K562 (cell line): Measurements from ENCODE around the gene SEBOX. TPM values are rescaled to one million over a fixed set of nuclear protein-coding genes. Genes with fewer than 3 reads are reported as not detected.

Source experiments
- CBFA2T3 ChIP-seq: fragments of 450-650 bp; IDR thresholded peaks from 2 replicates; pipeline ENCODE4 v1.6.1; 2017
- E2F3 ChIP-seq: fragments of 250-450 bp; sonication (Bioruptor Pico); IDR thresholded peaks from 2 replicates; pipeline ENCODE4 v1.4.0; 2020; ENCODE audit warnings: mild to moderate bottlenecking
- EGR1 ChIP-seq: fragments of 450-650 bp; conservative IDR thresholded peaks from 2 replicates; pipeline ENCODE4 v1.6.1; 2017; ENCODE audit warnings: mild to moderate bottlenecking
- EHMT2 ChIP-seq: fragments of 450-650 bp; IDR thresholded peaks from 2 replicates; pipeline ENCODE4 v1.6.1; 2018; ENCODE audit warnings: antibody characterized with exemption
- ELF1 ChIP-seq: fragments of 200-800 bp; sonication (Bioruptor generic); IDR thresholded peaks from 2 replicates; pipeline ENCODE4 v1.6.1; 2016; ENCODE audit warnings: missing genetic modification characterization, missing compliant biosample characterization
- EP300 ChIP-seq: IDR thresholded peaks from 2 replicates; pipeline ENCODE4 v1.6.1; 2012; ENCODE audit warnings: low read length, improper control_type of control experiment
- ESRRA ChIP-seq: fragments of 450-650 bp; IDR thresholded peaks from 2 replicates; pipeline ENCODE4 v1.6.1; 2014; ENCODE audit warnings: low read depth, mild to moderate bottlenecking, moderate library complexity, borderline replicate concordance
- MTA3 ChIP-seq: fragments of 450-650 bp; formaldehyde crosslinking; IDR thresholded peaks from 2 replicates; pipeline ENCODE4 v1.6.1; 2017; ENCODE audit warnings: mild to moderate bottlenecking, borderline replicate concordance
- NR2C1 ChIP-seq, 2 experiments: fragments of 450-650 bp; IDR thresholded peaks; 2 replicates each; pipeline ENCODE4 v1.6.1; 2017; ENCODE audit warnings: mild to moderate bottlenecking in 2 of 2, antibody characterized with exemption in 1 of 2, inconsistent platforms in 1 of 2, missing compliant biosample characterization in 1 of 2, missing genetic modification characterization in 1 of 2
- PHF8 ChIP-seq: fragments of 200-600 bp; sonication (generic); IDR thresholded peaks from 2 replicates; pipeline ENCODE4 v1.6.1; 2012; ENCODE audit warnings: mixed run types, mild to moderate bottlenecking, inconsistent platforms, low read length, moderate library complexity, borderline replicate concordance
- SIX5 ChIP-seq, 2 experiments: IDR thresholded peaks; 2 replicates each; pipeline ENCODE4 v1.6.1; 2011; ENCODE audit warnings: low read length in 2 of 2, borderline replicate concordance in 1 of 2, low read depth in 1 of 2, mild to moderate bottlenecking in 1 of 2, moderate library complexity in 1 of 2; ENCODE audit not compliant: insufficient read depth in 1 of 2
- STAT5A ChIP-seq: IDR thresholded peaks from 2 replicates; pipeline ENCODE4 v1.6.1; 2012; ENCODE audit warnings: low read length, inconsistent platforms, borderline replicate concordance
- TEAD2 ChIP-seq: fragments of 450-650 bp; IDR thresholded peaks from 2 replicates; pipeline ENCODE4 v1.6.1; 2016; ENCODE audit warnings: missing genetic modification characterization, control low read depth, missing compliant biosample characterization
- U2AF2 ChIP-seq: fragments of 200-400 bp; formaldehyde crosslinking; optimal IDR thresholded peaks from 2 replicates; pipeline ENCODE3; 2017; ENCODE audit warnings: low read depth, mild to moderate bottlenecking, low read length
- ZBTB17 ChIP-seq: fragments of 450-650 bp; formaldehyde crosslinking; IDR thresholded peaks from 2 replicates; pipeline ENCODE4 v1.4.0; 2020; ENCODE audit warnings: mild to moderate bottlenecking
- polyA plus RNA-seq, 8 experiments: library from polyadenylated mRNA; depleted of rRNA in 4 of 8; stranded (reverse) in 5 of 8; unstranded in 3 of 8; fragments of >200 nt; fragmentation: Nextera tagmentation in 2 of 8; fragmentation: Illumina TruSeq in 1 of 8; extraction: Ambion mirVana in 2 of 8; extraction: Trizol in 1 of 8; gene quantifications; 2 replicates each; pipeline versions ENCODE4 v1.2.1 to v1.2.3, GENCODE V29; 2011 to 2014; ENCODE audit warnings: inconsistent platforms in 1 of 8, missing spikeins in 1 of 8
- total RNA-seq, 7 experiments: library from RNA; depleted of rRNA in 6 of 7; stranded (reverse); fragments of >200 nt in 6 of 7; fragmentation: Illumina TruSeq in 2 of 7; extraction: Trizol in 2 of 7; gene quantifications; 2 replicates each; pipeline versions ENCODE4 v1.2.1 to v1.2.3, GENCODE V29; 2011 to 2021; ENCODE audit warnings: low replicate concordance in 1 of 7
- TF ChIP-seq, protein P1 (sequence below), 2 experiments: fragments of 150-350 bp in 1 of 2; IDR thresholded peaks; 2 replicates each; pipeline ENCODE4 v1.6.1; 2012 to 2016; ENCODE audit warnings: low read depth in 2 of 2, low read length in 2 of 2, mild to moderate bottlenecking in 1 of 2, moderate library complexity in 1 of 2
- TF ChIP-seq, protein P2 (sequence below): sonication (generic); formaldehyde crosslinking; IDR thresholded peaks from 2 replicates; pipeline ENCODE4 v1.8.0; 2023; ENCODE audit warnings: missing genetic modification reagents, mild to moderate bottlenecking, borderline replicate concordance
- TF ChIP-seq, protein P3 (sequence below): sonication (generic); formaldehyde crosslinking; IDR thresholded peaks from 2 replicates; pipeline ENCODE4 v1.8.1; 2023; ENCODE audit warnings: mild to moderate bottlenecking, missing genetic modification reagents, moderate library complexity

SEBOX gene
- total and polyA plus RNA-seq, 9 of the 15 experiments (the other 6 are each of a cell fraction or from before 2014, with no cell fraction given) = not detected

DNA sequence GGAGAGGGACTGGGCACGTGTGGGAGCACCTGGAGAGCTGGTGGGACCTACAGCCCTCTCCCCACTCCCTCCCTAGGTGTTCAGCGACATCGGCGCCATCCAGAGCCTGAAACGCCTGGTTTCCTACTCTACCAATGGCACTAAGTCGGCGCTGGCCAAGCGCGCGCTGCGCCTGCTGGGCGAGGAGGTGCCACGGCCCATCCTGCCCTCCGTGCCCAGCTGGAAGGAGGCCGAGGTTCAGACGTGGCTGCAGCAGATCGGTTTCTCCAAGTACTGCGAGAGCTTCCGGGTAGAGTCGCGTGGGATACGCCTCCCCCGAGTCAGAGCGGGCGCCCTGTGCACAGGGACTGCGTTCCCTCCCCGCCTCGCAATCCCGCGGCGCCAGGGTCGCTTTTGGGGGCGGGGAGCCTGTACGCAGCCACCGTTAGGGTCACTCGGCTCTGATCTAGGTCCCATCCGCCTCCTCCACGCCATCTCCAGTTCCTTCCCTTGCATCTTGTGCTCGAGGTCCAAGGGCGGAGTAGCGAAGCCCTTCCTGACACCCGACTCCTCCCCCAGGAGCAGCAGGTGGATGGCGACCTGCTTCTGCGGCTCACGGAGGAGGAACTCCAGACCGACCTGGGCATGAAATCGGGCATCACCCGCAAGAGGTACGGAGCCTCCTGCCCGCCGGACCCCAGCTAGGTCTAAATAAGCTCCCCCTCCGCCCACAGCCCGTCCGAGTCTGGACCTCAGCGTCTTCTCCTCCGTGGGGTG, 19.5 kb upstream of the SEBOX start (continued):
- no peak for TF ChIP-seq EP300
- TF ChIP-seq E2F3 = no peak
- peak; percentile 26; the same call in 1 of the 2 replicates for TF ChIP-seq PHF8
- no peak for TF ChIP-seq NR2C1 (IDR thresholded peaks at IDR 0.05)
- no peak for TF ChIP-seq NR2C1 (tag; IDR thresholded peaks at IDR 0.05)
- no peak for TF ChIP-seq ESRRA
- TF ChIP-seq, protein P1, sequence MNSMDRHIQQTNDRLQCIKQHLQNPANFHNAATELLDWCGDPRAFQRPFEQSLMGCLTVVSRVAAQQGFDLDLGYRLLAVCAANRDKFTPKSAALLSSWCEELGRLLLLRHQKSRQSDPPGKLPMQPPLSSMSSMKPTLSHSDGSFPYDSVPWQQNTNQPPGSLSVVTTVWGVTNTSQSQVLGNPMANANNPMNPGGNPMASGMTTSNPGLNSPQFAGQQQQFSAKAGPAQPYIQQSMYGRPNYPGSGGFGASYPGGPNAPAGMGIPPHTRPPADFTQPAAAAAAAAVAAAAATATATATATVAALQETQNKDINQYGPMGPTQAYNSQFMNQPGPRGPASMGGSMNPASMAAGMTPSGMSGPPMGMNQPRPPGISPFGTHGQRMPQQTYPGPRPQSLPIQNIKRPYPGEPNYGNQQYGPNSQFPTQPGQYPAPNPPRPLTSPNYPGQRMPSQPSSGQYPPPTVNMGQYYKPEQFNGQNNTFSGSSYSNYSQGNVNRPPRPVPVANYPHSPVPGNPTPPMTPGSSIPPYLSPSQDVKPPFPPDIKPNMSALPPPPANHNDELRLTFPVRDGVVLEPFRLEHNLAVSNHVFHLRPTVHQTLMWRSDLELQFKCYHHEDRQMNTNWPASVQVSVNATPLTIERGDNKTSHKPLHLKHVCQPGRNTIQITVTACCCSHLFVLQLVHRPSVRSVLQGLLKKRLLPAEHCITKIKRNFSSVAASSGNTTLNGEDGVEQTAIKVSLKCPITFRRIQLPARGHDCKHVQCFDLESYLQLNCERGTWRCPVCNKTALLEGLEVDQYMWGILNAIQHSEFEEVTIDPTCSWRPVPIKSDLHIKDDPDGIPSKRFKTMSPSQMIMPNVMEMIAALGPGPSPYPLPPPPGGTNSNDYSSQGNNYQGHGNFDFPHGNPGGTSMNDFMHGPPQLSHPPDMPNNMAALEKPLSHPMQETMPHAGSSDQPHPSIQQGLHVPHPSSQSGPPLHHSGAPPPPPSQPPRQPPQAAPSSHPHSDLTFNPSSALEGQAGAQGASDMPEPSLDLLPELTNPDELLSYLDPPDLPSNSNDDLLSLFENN (IDR thresholded peaks at IDR 0.05; ENCODE audit: low read depth in 2 of 2, low read length in 2 of 2) = no peak
- TF ChIP-seq TEAD2 (tag) = no peak
- no peak for TF ChIP-seq U2AF2
- no peak for TF ChIP-seq EHMT2
- TF ChIP-seq ELF1 (tag) = peak; percentile 70
- TF ChIP-seq, protein P2, sequence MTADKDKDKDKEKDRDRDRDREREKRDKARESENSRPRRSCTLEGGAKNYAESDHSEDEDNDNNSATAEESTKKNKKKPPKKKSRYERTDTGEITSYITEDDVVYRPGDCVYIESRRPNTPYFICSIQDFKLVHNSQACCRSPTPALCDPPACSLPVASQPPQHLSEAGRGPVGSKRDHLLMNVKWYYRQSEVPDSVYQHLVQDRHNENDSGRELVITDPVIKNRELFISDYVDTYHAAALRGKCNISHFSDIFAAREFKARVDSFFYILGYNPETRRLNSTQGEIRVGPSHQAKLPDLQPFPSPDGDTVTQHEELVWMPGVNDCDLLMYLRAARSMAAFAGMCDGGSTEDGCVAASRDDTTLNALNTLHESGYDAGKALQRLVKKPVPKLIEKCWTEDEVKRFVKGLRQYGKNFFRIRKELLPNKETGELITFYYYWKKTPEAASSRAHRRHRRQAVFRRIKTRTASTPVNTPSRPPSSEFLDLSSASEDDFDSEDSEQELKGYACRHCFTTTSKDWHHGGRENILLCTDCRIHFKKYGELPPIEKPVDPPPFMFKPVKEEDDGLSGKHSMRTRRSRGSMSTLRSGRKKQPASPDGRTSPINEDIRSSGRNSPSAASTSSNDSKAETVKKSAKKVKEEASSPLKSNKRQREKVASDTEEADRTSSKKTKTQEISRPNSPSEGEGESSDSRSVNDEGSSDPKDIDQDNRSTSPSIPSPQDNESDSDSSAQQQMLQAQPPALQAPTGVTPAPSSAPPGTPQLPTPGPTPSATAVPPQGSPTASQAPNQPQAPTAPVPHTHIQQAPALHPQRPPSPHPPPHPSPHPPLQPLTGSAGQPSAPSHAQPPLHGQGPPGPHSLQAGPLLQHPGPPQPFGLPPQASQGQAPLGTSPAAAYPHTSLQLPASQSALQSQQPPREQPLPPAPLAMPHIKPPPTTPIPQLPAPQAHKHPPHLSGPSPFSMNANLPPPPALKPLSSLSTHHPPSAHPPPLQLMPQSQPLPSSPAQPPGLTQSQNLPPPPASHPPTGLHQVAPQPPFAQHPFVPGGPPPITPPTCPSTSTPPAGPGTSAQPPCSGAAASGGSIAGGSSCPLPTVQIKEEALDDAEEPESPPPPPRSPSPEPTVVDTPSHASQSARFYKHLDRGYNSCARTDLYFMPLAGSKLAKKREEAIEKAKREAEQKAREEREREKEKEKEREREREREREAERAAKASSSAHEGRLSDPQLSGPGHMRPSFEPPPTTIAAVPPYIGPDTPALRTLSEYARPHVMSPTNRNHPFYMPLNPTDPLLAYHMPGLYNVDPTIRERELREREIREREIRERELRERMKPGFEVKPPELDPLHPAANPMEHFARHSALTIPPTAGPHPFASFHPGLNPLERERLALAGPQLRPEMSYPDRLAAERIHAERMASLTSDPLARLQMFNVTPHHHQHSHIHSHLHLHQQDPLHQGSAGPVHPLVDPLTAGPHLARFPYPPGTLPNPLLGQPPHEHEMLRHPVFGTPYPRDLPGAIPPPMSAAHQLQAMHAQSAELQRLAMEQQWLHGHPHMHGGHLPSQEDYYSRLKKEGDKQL = no peak
- TF ChIP-seq ZBTB17 (CRISPR knock-in tag) = peak; percentile 81
- no peak for TF ChIP-seq EGR1
- no peak for TF ChIP-seq MTA3
- TF ChIP-seq CBFA2T3 = no peak
- no peak for TF ChIP-seq STAT5A
- TF ChIP-seq, protein P3, sequence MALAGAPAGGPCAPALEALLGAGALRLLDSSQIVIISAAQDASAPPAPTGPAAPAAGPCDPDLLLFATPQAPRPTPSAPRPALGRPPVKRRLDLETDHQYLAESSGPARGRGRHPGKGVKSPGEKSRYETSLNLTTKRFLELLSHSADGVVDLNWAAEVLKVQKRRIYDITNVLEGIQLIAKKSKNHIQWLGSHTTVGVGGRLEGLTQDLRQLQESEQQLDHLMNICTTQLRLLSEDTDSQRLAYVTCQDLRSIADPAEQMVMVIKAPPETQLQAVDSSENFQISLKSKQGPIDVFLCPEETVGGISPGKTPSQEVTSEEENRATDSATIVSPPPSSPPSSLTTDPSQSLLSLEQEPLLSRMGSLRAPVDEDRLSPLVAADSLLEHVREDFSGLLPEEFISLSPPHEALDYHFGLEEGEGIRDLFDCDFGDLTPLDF (CRISPR knock-in tag) = no peak
- TF ChIP-seq SIX5 (IDR thresholded peaks at IDR 0.05; ENCODE audit: borderline replicate concordance in 1 of 2, insufficient read depth in 1 of 2, low read depth in 1 of 2, low read length in 2 of 2) = no peak
